GM21529 (cell line): ENCODE measurements around the gene VPS26A.

Source experiments
- ATAC-seq: cut with Tn5 transposase; IDR thresholded peaks from one replicate; pipeline ENCODE4 v1.9.1; 2021; ENCODE audit not compliant: unreplicated experiment

VPS26A gene

GRCh38 chr10:69218831-69219230 is 94.9 kb downstream of the VPS26A start:
- no peak for ATAC-seq

GRCh38 chr10:69220041-69220451 is 96.1 kb downstream of the VPS26A start, which contains the start of gene HKDC1:
HKDC1 (plus strand) TSS chr10:69220332; CDS start chr10:69220436, 104 bp downstream.
- ATAC-seq: no peak

- no peak for ATAC-seq
Observed at GRCh38 chr10:69220507-69220906, 96.5 kb downstream of the VPS26A start.
